HEK293T (cell line): Measurements from ENCODE around the gene NDUFAF8.

ENCODE experiments used
- SP1 ChIP-seq: fragments of 450-650 bp; IDR thresholded peaks from 2 replicates; pipeline ENCODE4 v1.6.1; 2017
- ZNF384 ChIP-seq: fragments of 450-650 bp; IDR thresholded peaks from 2 replicates; pipeline ENCODE4 v1.6.1; 2016
- TF ChIP-seq, protein P1 (sequence below): fragments of 450-650 bp; IDR thresholded peaks from 2 replicates; pipeline ENCODE4 v1.6.1; 2016

DNA sequence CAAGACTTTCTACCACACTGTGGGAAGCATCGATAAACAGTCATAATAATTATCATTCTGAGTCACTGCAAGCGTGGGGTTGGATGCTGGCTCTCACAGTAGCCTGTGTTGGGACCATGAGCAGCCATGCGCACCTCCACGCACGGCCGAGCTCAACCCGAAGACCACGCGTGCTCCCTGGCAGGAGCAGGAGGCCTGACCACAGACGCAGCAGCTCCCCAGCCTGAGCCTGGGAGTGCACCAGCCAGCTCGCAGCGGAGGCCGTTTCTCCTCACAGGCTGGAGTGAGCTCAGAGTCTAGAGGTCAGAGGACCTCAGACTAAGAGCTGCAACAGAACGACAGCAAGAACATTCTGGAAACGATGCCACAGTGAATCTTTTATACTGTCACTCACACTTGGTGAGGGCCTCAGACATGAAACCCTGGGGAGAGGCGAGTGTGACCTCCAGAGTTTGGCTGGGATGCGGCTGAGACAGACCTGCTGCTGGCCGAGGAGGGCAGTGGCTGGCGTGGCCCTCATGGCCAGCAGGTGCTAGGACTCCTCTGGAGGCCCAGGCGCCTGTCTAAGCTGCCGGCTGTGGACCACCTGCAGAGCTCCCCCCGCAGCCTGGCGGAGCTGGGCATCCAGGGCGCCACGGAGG lies 6.0 kb downstream of the NDUFAF8 start:
- no peak for TF ChIP-seq SP1
- TF ChIP-seq, protein P1, sequence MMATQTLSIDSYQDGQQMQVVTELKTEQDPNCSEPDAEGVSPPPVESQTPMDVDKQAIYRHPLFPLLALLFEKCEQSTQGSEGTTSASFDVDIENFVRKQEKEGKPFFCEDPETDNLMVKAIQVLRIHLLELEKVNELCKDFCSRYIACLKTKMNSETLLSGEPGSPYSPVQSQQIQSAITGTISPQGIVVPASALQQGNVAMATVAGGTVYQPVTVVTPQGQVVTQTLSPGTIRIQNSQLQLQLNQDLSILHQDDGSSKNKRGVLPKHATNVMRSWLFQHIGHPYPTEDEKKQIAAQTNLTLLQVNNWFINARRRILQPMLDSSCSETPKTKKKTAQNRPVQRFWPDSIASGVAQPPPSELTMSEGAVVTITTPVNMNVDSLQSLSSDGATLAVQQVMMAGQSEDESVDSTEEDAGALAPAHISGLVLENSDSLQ: no peak
- no peak for TF ChIP-seq ZNF384
